ENCODE measurements around the gene TMEM171. TPM values are rescaled to one million over a fixed set of nuclear protein-coding genes. Genes with fewer than 3 reads are reported as not detected.

The TMEM171 gene
- total RNA-seq, 2 donors from 2014 or later: 0.57 to 0.73 TPM

DNA sequence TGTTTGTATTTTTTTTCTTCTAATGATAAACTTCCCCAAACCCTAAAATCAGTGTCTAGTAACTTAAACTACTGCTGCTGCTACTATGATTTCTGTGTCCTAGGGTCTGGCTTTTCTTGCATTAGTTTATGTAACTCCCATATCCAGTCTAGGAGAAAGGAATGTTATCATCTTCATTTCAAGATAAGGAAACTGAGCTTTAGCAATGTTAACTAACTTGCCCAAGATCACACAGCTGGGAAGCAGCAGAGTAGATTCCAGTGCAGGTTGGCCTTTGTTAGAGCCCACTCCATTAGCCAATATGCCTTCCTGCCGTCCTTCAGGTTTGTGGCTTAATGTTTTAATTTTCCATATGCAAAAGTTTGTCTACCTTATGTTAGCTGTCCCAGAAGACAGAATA, 10.4 kb downstream of the TMEM171 start:
- H3K27me3 ChIP-seq (ENCODE audit: control insufficient read depth, insufficient read depth, low read length, poor library complexity, severe bottlenecking): no peaks in the 10 kb centered on the region
- WGBS, 2 experiments (ENCODE audit: insufficient coverage in 1 of 2, insufficient read length in 1 of 2): 60 to 80% methylated on average over 1 of the region's 1 CpG
- H3K27ac Mint-ChIP-seq: no peak overlapping the region
- no peak overlapping the region for H3K4me3 Mint-ChIP-seq
- DNase-seq: no peak
- TF ChIP-seq, protein P1, sequence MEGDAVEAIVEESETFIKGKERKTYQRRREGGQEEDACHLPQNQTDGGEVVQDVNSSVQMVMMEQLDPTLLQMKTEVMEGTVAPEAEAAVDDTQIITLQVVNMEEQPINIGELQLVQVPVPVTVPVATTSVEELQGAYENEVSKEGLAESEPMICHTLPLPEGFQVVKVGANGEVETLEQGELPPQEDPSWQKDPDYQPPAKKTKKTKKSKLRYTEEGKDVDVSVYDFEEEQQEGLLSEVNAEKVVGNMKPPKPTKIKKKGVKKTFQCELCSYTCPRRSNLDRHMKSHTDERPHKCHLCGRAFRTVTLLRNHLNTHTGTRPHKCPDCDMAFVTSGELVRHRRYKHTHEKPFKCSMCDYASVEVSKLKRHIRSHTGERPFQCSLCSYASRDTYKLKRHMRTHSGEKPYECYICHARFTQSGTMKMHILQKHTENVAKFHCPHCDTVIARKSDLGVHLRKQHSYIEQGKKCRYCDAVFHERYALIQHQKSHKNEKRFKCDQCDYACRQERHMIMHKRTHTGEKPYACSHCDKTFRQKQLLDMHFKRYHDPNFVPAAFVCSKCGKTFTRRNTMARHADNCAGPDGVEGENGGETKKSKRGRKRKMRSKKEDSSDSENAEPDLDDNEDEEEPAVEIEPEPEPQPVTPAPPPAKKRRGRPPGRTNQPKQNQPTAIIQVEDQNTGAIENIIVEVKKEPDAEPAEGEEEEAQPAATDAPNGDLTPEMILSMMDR (conservative IDR thresholded peaks at IDR 0.05): no peak
- no peaks in the 10 kb centered on the region for H3K36me3 Mint-ChIP-seq (ENCODE audit: low read depth)
- H3K4me1 Mint-ChIP-seq: peaks cover 25% of the 10 kb centered on the region
- H3K9ac ChIP-seq (ENCODE audit: extremely low read depth, low read length, poor library complexity, severe bottlenecking): no peak overlapping the region
- peaks cover 2% of the 10 kb centered on the region for H3K9me3 Mint-ChIP-seq
- no peak overlapping the region for H3K4me3 ChIP-seq (ENCODE audit: low read length)
- no peaks in the 10 kb centered on the region for H3K4me1 ChIP-seq (ENCODE audit: control insufficient read depth, insufficient read depth, low read length)
- no peaks in the 10 kb centered on the region for H3K9me3 ChIP-seq (ENCODE audit: control insufficient read depth, low read length)
- no peaks in the 10 kb centered on the region for H3K36me3 ChIP-seq (ENCODE audit: control insufficient read depth, insufficient read depth, low read length)
- no peak overlapping the region for H3K27ac ChIP-seq (ENCODE audit: low read depth, low read length)
- H3K27me3 Mint-ChIP-seq (ENCODE audit: insufficient read depth): peaks cover 2% of the 10 kb centered on the region

DNA sequence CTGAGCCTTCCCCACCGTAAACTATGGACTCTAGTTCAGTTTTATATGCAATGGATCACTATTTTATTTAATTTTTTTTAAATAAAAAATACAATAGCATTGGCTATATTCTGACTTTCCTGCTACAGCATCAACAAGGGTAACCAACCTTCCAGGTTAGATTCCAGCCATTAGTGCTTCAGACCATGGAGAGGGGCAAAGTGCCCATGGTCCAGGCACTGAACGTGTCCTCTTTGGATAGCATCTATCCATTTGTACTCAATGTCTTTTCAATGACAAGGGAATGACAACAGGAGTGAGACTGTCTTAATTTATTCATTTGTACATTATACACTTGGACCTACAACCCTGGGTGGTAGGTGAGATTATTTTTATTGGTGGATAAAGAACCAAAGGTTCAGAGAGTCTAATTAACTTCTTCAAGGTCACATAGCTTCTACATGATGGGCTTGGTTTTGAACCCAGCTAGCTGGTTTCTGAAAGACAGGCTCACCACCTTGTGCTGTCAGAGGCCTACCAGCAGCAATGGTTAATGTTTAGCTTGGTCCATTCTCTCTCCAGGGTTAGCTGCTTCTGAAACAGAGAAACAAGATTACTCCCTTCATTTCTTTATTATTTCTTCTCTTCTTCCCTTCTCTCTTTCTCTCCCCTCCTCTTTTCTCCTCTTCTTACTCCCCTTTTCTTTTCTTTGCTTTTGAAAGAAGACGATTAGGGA, 11.5 kb downstream of the TMEM171 start:
- peaks cover 27% of the 10 kb centered on the region for H3K4me1 Mint-ChIP-seq
- WGBS, 2 experiments (ENCODE audit: insufficient coverage in 1 of 2, insufficient read length in 1 of 2): 87% methylated on average over 3 of the region's 3 CpGs; no CpG with 5 or more reads in 1 of the 2 experiments
- DNase-seq: no peak

DNA sequence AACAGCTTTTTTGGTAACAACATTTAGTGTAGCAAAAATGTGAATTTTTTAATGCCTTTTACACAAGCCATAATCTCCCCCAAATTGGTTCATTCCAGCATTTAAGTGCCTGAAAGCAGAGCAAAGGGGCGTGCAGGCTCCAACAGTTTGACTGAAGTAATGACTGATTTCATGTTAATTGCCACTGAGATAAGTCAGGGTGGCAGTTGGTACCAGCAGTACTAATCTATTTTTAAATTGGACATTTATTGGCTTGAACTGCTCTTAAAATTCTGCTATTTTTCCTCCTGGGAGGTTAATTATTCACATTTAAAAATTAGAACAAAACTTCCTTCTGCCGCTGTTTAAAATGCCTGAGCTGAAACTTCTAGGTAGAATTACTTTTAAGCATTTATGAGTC, 12.4 kb downstream of the TMEM171 start:
- no peak overlapping the region for H3K27ac Mint-ChIP-seq
- 83 to 97% methylated on average over 1 to 2 of the region's 2 CpGs for WGBS, 2 experiments (ENCODE audit: insufficient coverage in 1 of 2, insufficient read length in 1 of 2)

More for the DNA sequence above, 11.5 kb downstream of the TMEM171 start:
- H3K9me3 Mint-ChIP-seq: peaks cover 2% of the 10 kb centered on the region
- Histone ChIP-seq H3K9me3 (ENCODE audit: control insufficient read depth, low read length) (no peaks in the 10 kb centered on the region), H3K4me3 (ENCODE audit: low read length) (no peak overlapping the region), H3K9ac (ENCODE audit: extremely low read depth, low read length, poor library complexity, severe bottlenecking) (no peak overlapping the region), H3K27me3 (ENCODE audit: control insufficient read depth, insufficient read depth, low read length, poor library complexity, severe bottlenecking) (no peaks in the 10 kb centered on the region), H3K36me3 (ENCODE audit: control insufficient read depth, insufficient read depth, low read length) (no peaks in the 10 kb centered on the region), H3K27ac (ENCODE audit: low read depth, low read length) (no peak overlapping the region), H3K4me1 (ENCODE audit: control insufficient read depth, insufficient read depth, low read length) (no peaks in the 10 kb centered on the region)
- TF ChIP-seq, protein P1 (conservative IDR thresholded peaks at IDR 0.05): no peak
- no peaks in the 10 kb centered on the region for H3K36me3 Mint-ChIP-seq (ENCODE audit: low read depth)
- H3K4me3 Mint-ChIP-seq: no peak overlapping the region
- no peak overlapping the region for H3K27ac Mint-ChIP-seq
- peaks cover 2% of the 10 kb centered on the region for H3K27me3 Mint-ChIP-seq (ENCODE audit: insufficient read depth)

More for the DNA sequence above, 12.4 kb downstream of the TMEM171 start:
- H3K27ac ChIP-seq (ENCODE audit: low read depth, low read length): no peak overlapping the region
- no peak overlapping the region for H3K4me3 ChIP-seq (ENCODE audit: low read length)
- H3K9me3 ChIP-seq (ENCODE audit: control insufficient read depth, low read length): no peaks in the 10 kb centered on the region
- Mint-ChIP-seq H3K9me3 (peaks cover 2% of the 10 kb centered on the region), H3K4me3 (no peak overlapping the region), H3K27me3 (ENCODE audit: insufficient read depth) (peaks cover 2% of the 10 kb centered on the region), H3K4me1 (peaks cover 27% of the 10 kb centered on the region), H3K36me3 (ENCODE audit: low read depth) (no peaks in the 10 kb centered on the region)
- no peak for DNase-seq
- TF ChIP-seq, protein P1 (conservative IDR thresholded peaks at IDR 0.05): no peak
- H3K36me3 ChIP-seq (ENCODE audit: control insufficient read depth, insufficient read depth, low read length): no peaks in the 10 kb centered on the region
- H3K9ac ChIP-seq (ENCODE audit: extremely low read depth, low read length, poor library complexity, severe bottlenecking): no peak overlapping the region
- H3K4me1 ChIP-seq (ENCODE audit: control insufficient read depth, insufficient read depth, low read length): no peaks in the 10 kb centered on the region
- H3K27me3 ChIP-seq (ENCODE audit: control insufficient read depth, insufficient read depth, low read length, poor library complexity, severe bottlenecking): no peaks in the 10 kb centered on the region

All from endodermal cell (in vitro differentiated cells).